ENCODE data around the gene TRPM2. TPM values are rescaled to one million over a fixed set of nuclear protein-coding genes. Genes with fewer than 3 reads are reported as not detected.

The TRPM2 gene
- total and polyA plus RNA-seq, 12 donors, result 0.34 to 8.5 (median 1.2) TPM

DNA sequence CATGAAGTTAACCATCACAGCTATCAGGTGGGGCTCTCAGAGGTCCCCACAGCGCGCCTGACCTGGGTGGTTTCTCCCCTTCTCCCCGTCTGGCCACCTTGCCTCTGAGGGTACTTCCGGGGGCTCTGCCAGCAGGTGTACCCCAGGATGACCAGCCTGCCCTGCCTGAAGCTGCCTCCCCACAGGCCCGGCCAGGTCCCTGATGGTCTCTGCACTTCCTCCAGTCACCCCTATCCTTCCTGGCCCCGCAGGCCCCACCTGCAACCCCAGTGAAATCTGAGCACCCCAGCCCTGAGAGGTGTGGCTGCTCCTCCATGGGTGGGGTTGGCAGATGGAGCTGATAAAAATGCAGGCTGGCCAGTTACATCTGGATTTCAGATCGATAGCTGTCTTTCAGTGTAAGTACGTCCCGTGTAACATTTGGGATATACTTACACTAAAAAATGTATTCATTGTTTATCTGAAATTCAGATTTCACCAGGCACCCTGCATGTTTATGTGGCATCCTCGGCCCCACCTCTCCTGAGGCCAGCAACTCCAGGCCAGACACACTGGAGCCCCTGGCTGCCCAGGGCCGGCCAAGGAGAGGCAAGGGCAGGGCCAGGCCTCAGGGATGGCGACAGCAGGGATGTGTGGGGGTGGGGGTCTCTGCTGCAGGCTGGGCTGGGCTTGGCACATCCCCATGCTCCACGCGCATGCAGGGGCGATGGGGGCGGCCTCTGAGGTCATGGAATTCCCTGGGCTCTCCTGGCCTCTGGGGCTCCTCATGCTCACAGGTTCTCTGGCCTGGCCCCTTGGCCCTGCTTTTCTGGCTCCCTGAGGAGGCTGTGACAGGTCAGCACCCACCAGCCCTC, 127.0 kb downstream of the TRPM2 start:
- Histone ChIP-seq H3K27ac (no peak overlapping the region), H3K4me3 (no peak overlapping the region), H3K27me3 (peaks cover 0 to 15% (median 11%) of the 10 kb centered on the region in 7 donors), H3K4me1 (peaks cover 0 to 24% (median 2%) of the 10 kb centered on the region in 9 donors), H3K9me3 (no peaks in the 10 kb centered on the region), H3K36me3 (no peaks in the 10 kb centered on the region)
- TF ChIP-seq, protein P1, sequence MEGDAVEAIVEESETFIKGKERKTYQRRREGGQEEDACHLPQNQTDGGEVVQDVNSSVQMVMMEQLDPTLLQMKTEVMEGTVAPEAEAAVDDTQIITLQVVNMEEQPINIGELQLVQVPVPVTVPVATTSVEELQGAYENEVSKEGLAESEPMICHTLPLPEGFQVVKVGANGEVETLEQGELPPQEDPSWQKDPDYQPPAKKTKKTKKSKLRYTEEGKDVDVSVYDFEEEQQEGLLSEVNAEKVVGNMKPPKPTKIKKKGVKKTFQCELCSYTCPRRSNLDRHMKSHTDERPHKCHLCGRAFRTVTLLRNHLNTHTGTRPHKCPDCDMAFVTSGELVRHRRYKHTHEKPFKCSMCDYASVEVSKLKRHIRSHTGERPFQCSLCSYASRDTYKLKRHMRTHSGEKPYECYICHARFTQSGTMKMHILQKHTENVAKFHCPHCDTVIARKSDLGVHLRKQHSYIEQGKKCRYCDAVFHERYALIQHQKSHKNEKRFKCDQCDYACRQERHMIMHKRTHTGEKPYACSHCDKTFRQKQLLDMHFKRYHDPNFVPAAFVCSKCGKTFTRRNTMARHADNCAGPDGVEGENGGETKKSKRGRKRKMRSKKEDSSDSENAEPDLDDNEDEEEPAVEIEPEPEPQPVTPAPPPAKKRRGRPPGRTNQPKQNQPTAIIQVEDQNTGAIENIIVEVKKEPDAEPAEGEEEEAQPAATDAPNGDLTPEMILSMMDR (IDR thresholded peaks at IDR 0.05), result no peak
- no peak for DNase-seq
- ATAC-seq, result no peak
- intact Hi-C loops (cut with DNase I), result no loop called here
- 83 to 89% methylated on average over 16 of the region's 16 CpGs for WGBS, 2 donors

DNA sequence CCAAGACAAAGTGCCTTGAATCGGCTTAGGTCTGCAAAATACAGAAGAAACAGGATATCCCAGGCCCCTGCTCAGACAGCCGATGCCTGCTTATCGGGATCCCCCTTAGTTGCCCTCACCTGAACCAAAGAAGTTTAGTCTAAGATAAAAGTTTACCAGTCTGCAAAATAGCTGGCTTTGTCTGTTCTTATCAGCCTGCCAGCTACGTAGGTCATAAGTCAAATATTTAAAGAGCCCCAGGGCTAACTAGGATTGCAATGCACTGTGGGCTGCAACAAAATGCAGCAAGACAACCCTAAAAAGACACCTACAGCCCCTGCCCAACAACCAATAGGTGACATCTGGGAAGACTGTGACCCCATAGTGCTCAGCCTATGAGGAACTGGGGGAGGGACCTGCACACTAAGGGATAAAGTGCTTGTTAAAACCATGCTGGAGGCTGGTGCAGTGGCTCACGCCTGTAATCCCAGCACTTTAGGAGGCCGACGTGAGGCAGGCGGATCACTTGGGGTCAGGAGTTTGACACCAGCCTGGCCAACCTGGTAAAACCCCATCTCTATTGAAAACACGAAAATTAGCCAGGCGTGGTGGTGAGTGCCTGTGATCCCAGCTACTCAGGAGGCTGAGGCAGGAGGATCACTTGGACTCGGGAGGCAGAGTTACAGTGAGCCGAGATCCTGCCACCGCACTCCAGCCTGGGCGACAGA, 129.3 kb downstream of the TRPM2 start:
- Histone ChIP-seq H3K27ac (no peak overlapping the region), H3K4me3 (no peak overlapping the region), H3K9me3 (peaks cover 0 to 5% (median 0%) of the 10 kb centered on the region in 11 donors), H3K27me3 (peaks cover 0 to 26% (median 13%) of the 10 kb centered on the region in 7 donors), H3K4me1 (peaks cover 0 to 19% (median under 1%) of the 10 kb centered on the region in 9 donors), H3K36me3 (no peaks in the 10 kb centered on the region)
- TF ChIP-seq, protein P1 (IDR thresholded peaks at IDR 0.05), result no peak
- DNase-seq, result no peak
- 75 to 84% methylated on average over 14 of the region's 14 CpGs for WGBS, 2 donors
- ATAC-seq, result no peak
- intact Hi-C loops (cut with DNase I), result no loop called here

DNA sequence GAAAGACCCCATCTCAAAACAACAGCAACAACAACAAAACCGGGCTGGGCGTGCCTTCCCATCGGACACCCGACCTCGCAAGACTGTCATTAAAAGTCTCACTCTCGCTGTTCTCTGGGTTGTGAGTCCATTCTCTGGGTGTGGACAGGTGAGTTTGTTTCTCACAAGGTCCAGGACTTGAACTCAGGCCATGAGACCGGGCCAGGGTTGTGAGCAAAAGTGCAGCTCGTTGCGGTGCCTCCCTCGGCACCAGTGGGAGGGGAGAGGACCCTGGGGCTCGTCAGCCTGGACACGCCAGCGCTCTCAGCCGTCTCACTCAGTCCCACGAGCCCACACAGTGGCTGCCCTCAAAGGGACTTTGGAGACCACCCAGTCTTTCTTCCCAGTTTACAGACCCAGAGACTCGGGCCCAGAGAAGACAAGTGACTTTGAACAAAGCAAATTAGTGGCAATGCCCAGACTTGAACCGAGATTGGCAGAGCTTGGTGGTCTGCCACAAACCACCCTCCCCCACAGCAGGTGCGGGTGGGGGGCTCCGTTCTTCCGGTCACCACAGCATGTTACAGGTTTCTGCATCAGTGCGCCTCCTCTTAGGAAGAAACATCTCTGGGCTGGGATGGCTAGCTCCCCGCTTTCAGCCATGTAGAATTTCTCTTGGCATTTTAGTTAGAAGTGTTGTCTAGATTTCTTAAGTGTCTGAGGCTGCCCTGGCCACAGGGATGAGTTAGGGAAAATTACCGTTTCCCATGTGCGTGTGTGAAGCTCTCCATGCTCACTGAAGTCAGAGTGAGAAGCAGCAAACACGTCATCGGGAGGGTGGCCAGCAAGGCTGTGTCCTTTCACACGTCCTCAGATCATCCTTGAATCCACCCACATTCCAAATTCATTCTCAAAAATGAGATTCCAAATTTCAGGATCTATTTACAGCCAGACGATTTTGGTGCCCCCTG, 130.1 kb downstream of the TRPM2 start:
- TF ChIP-seq, protein P1 (IDR thresholded peaks at IDR 0.05), result no peak
- intact Hi-C loops (cut with DNase I), result no loop called here
- ATAC-seq, result peak in 1 of 8 donors; percentile 11

More for the DNA sequence above, 130.1 kb downstream of the TRPM2 start:
- WGBS, 2 donors, result 80 to 84% methylated on average over 28 of the region's 28 CpGs
- no peak for DNase-seq
- H3K27ac ChIP-seq, result no peak overlapping the region
- no peak overlapping the region for H3K4me3 ChIP-seq
- H3K27me3 ChIP-seq, result peaks cover 0 to 26% (median 13%) of the 10 kb centered on the region in 7 donors
- no peaks in the 10 kb centered on the region for H3K36me3 ChIP-seq
- peaks cover 0 to 11% (median 0%) of the 10 kb centered on the region in 9 donors for H3K4me1 ChIP-seq
- H3K9me3 ChIP-seq, result peaks cover 0 to 8% (median 0%) of the 10 kb centered on the region in 11 donors

Data from heart right ventricle (tissue), 16 donors.